Thyroid gland (tissue), 4 donors: ENCODE measurements around the gene MMP10.

ENCODE experiments used
- CTCF ChIP-seq, 6 experiments: fragments of 200-600 bp in 3 of 6; fragments of 450-650 bp in 3 of 6; sonication (generic) in 3 of 6; IDR thresholded peaks; one replicate each; pipeline ENCODE4 v1.5.1; 2016 to 2019; ENCODE audit warnings: antibody characterized with exemption in 6 of 6, mild to moderate bottlenecking in 2 of 6, inconsistent platforms in 1 of 6, moderate library complexity in 1 of 6
- POLR2A ChIP-seq, 2 donors: fragments of 450-650 bp; IDR thresholded peaks; one replicate each; pipeline ENCODE4 v1.6.1; 2017; ENCODE audit warnings: antibody characterized with exemption in 2 of 2, mild to moderate bottlenecking in 2 of 2, moderate library complexity in 1 of 2

GRCh38 chr11:102800767-102801166, 20.3 kb upstream of the MMP10 start:
- TF ChIP-seq CTCF (IDR thresholded peaks at IDR 0.05): no peak
- no peak for TF ChIP-seq POLR2A (IDR thresholded peaks at IDR 0.05)
